K562 (cell line): ENCODE data around the gene LIPM. TPM values are rescaled to one million over a fixed set of nuclear protein-coding genes. Genes with fewer than 3 reads are reported as not detected.

ENCODE experiments used
- ATAC-seq: fragments of 200-7000 bp; cut with Tn5 transposase; 3 replicates; pipeline ENCODE4 v1.9.1; 2020; ENCODE audit warnings: moderate library complexity
- BruUV-seq: library from RNA; stranded (reverse); fragments of 400-500 nt; replicated peaks from 2 replicates; lab custom pipeline; 2021; lab: Mats Ljungman, UMichigan
- CTCF ChIA-PET: fragments of 300-600 bp; formaldehyde crosslinking; extraction: SDS; loops from one replicate; lab custom pipeline; 2021; ENCODE audit warnings: low intra/inter-chr PET ratio; lab: Yijun Ruan, JAX
- POLR2A ChIA-PET: fragments of 300-600, 350-650 bp; sonication (Branson Sonifier 250); formaldehyde crosslinking; extraction: SDS; loops from one replicate; lab custom pipeline; 2021; ENCODE audit warnings: antibody characterized with exemption, inconsistent platforms; lab: Yijun Ruan, JAX
- DNase-seq, 4 experiments: peaks; one replicate each; pipeline versions ENCODE4 v3.0.0 to v3.0.0-alpha.2; 2011 to 2018; ENCODE audit warnings: low spot score in 3 of 4, mixed read lengths in 3 of 4; ENCODE audit errors: extremely low read depth in 1 of 4
- FAIRE-seq: peaks from 2 replicates; lab custom pipeline; 2011; peaks lifted over from hg19 to GRCh38; lab: Jason Lieb, UNC
- H2AFZ ChIP-seq: 2 replicates; pipeline ENCODE4 v1.6.0; 2011; ENCODE audit warnings: low read depth, low read length, control low read depth, inconsistent platforms
- H3K27ac ChIP-seq: fragments of 200-600 bp; 3 replicates; pipeline ENCODE4 v1.8.0; 2011; ENCODE audit warnings: low read depth, mild to moderate bottlenecking, control low read depth, inconsistent platforms, low read length, moderate library complexity, mixed read lengths; ENCODE audit errors: extremely low read depth
- H3K27me3 ChIP-seq, 2 experiments: fragments of 300-600 bp in 1 of 2; 2 replicates in 1 of 2; 3 replicates in 1 of 2; pipeline versions ENCODE4 v1.6.0 to v1.8.0; 2011; ENCODE audit warnings: inconsistent platforms in 2 of 2, low read length in 2 of 2, mild to moderate bottlenecking in 1 of 2, mixed read lengths in 1 of 2, moderate library complexity in 1 of 2; ENCODE audit not compliant: control insufficient read depth in 2 of 2, insufficient read depth in 2 of 2
- H3K36me3 ChIP-seq: fragments of 300-600 bp; 3 replicates; pipeline ENCODE4 v1.8.0; 2011; ENCODE audit warnings: mild to moderate bottlenecking, low read length, inconsistent platforms; ENCODE audit not compliant: control insufficient read depth, insufficient read depth
- H3K4me1 ChIP-seq, 2 experiments: fragments of 200-600 bp in 1 of 2; replicated peaks in 1 of 2; 2 replicates in 1 of 2; 3 replicates in 1 of 2; pipeline versions ENCODE4 v1.5.1 to v1.8.0; 2011; ENCODE audit warnings: inconsistent platforms in 2 of 2, low read length in 2 of 2, mild to moderate bottlenecking in 1 of 2, mixed read lengths in 1 of 2, moderate library complexity in 1 of 2; ENCODE audit not compliant: control insufficient read depth in 2 of 2, insufficient read depth in 2 of 2
- H3K4me2 ChIP-seq: 2 replicates; pipeline ENCODE4 v1.6.1; 2011; ENCODE audit warnings: low read length, control low read depth, inconsistent platforms, mixed read lengths; ENCODE audit not compliant: insufficient read depth
- H3K4me3 ChIP-seq: fragments of 200-600 bp; sonication (generic), shearing (Covaris generic); 2 replicates; pipeline ENCODE4 v1.5.1; 2016; ENCODE audit warnings: control low read depth, inconsistent platforms
- H3K79me2 ChIP-seq: fragments of 200-600 bp; 3 replicates; pipeline ENCODE4 v1.8.0; 2011; ENCODE audit warnings: low read length, inconsistent platforms; ENCODE audit not compliant: control insufficient read depth, insufficient read depth
- H3K9ac ChIP-seq, 2 experiments: 2 replicates each; pipeline versions ENCODE4 v1.6.0 to v1.6.1; 2011; ENCODE audit warnings: low read depth in 2 of 2, low read length in 2 of 2, control low read depth in 1 of 2, inconsistent platforms in 1 of 2, mild to moderate bottlenecking in 1 of 2, mixed read lengths in 1 of 2; ENCODE audit not compliant: insufficient read depth in 1 of 2
- H3K9me1 ChIP-seq: one replicate; pipeline ENCODE4 v1.6.0; 2011; ENCODE audit warnings: inconsistent platforms, mild to moderate bottlenecking, low read length, moderate library complexity; ENCODE audit not compliant: control insufficient read depth, insufficient read depth
- H3K9me3 ChIP-seq: replicated peaks from 2 replicates; pipeline ENCODE4 v1.5.1; 2011; ENCODE audit warnings: low read depth, low read length, inconsistent platforms; ENCODE audit not compliant: control insufficient read depth, insufficient read depth
- H4K20me1 ChIP-seq: replicated peaks from 2 replicates; pipeline ENCODE4 v1.6.1; 2011; ENCODE audit warnings: low read length, inconsistent platforms, mixed read lengths; ENCODE audit not compliant: control insufficient read depth, insufficient read depth
- FOSL1 ChIP-seq: fragments of 200-800 bp; sonication (Bioruptor generic); conservative IDR thresholded peaks from 2 replicates; pipeline ENCODE4 v1.6.1; 2016; ENCODE audit warnings: missing genetic modification characterization, missing compliant biosample characterization
- KDM5B ChIP-seq: fragments of 200-600 bp; sonication (generic); IDR thresholded peaks from 2 replicates; pipeline ENCODE4 v1.6.1; 2012; ENCODE audit warnings: low read depth, mild to moderate bottlenecking, moderate library complexity, low read length, control low read depth, inconsistent platforms; ENCODE audit not compliant: insufficient replicate concordance
- MECOM ChIP-seq: fragments of 250-450 bp; sonication (Bioruptor Pico); IDR thresholded peaks from 2 replicates; pipeline ENCODE4 v1.8.0; 2022; ENCODE audit warnings: inconsistent platforms
- NFE2 ChIP-seq: IDR thresholded peaks from 2 replicates; pipeline ENCODE4 v1.6.1; 2014; ENCODE audit warnings: antibody characterized with exemption, low read depth
- RCOR1 ChIP-seq, 2 experiments: IDR thresholded peaks; 2 replicates each; pipeline ENCODE4 v1.6.1; 2012; ENCODE audit warnings: low read depth in 2 of 2, low read length in 2 of 2, borderline replicate concordance in 1 of 2, improper control_type of control experiment in 1 of 2
- TAF15 ChIP-seq: fragments of 200-400 bp; formaldehyde crosslinking; IDR thresholded peaks from 2 replicates; pipeline ENCODE4 v1.6.1; 2017; ENCODE audit warnings: mild to moderate bottlenecking, low read depth, low read length, moderate library complexity
- TGIF2 ChIP-seq: sonication (generic); formaldehyde crosslinking; IDR thresholded peaks from 2 replicates; pipeline ENCODE4 v1.8.1; 2022; ENCODE audit warnings: mild to moderate bottlenecking, missing genetic modification reagents, moderate library complexity
- ZC3H4 ChIP-seq: sonication (generic); formaldehyde crosslinking; IDR thresholded peaks from 2 replicates; pipeline ENCODE4 v1.9.0; 2021; ENCODE audit warnings: missing genetic modification reagents, borderline replicate concordance
- ZNF197 ChIP-seq: fragments of 200-800 bp; sonication (Bioruptor generic); IDR thresholded peaks from 2 replicates; pipeline ENCODE4 v1.6.1; 2016; ENCODE audit warnings: low read depth, missing genetic modification characterization, missing compliant biosample characterization
- ZNF589 ChIP-seq: fragments of 200-800 bp; sonication (Bioruptor generic); IDR thresholded peaks from 2 replicates; pipeline ENCODE4 v1.6.1; 2016; ENCODE audit warnings: low read depth, missing genetic modification characterization, missing compliant biosample characterization
- ZNF695 ChIP-seq: fragments of 450-650 bp; formaldehyde crosslinking; IDR thresholded peaks from 2 replicates; pipeline ENCODE4 v1.4.0; 2020; ENCODE audit warnings: mild to moderate bottlenecking, moderate library complexity
- ZNF699 ChIP-seq: fragments of 250-450 bp; sonication (Bioruptor Pico); IDR thresholded peaks from 2 replicates; pipeline ENCODE4 v1.8.0; 2021; ENCODE audit warnings: mild to moderate bottlenecking, moderate library complexity; ENCODE audit not compliant: insufficient replicate concordance
- ZNF76 ChIP-seq: fragments of 250-450 bp; sonication (Bioruptor Pico); IDR thresholded peaks from 2 replicates; pipeline ENCODE4 v1.4.0; 2020; ENCODE audit warnings: mild to moderate bottlenecking, moderate library complexity, borderline replicate concordance
- WGBS: fragments of 100-300 bp; shearing (Covaris generic); methylation state at CpG from one replicate; pipeline ENCODE4 v1.1.6; 2016; ENCODE audit warnings: low coverage, mixed read lengths; ENCODE audit not compliant: insufficient coverage; ENCODE audit errors: missing lambda C conversion rate; 5-methylcytosine and 5-hydroxymethylcytosine counted together
- in situ Hi-C: fragments of 300-500 bp; cut with MboI; formaldehyde crosslinking; loops from 4 replicates; pipeline ENCODE4 v1.15.0; 2018; ENCODE audit warnings: inconsistent platforms, mixed read lengths
- intact Hi-C: fragments of 100-400 bp; cut with micrococcal nuclease; formaldehyde crosslinking; loops from 2 replicates; pipeline ENCODE4 v1.14.2; 2022
- polyA plus RNA-seq, 8 experiments: library from polyadenylated mRNA; depleted of rRNA in 4 of 8; stranded (reverse) in 5 of 8; unstranded in 3 of 8; fragments of >200 nt; fragmentation: Nextera tagmentation in 2 of 8; fragmentation: Illumina TruSeq in 1 of 8; extraction: Ambion mirVana in 2 of 8; extraction: Trizol in 1 of 8; gene quantifications; 2 replicates each; pipeline versions ENCODE4 v1.2.1 to v1.2.3, GENCODE V29; 2011 to 2014; ENCODE audit warnings: inconsistent platforms in 1 of 8, missing spikeins in 1 of 8
- total RNA-seq, 7 experiments: library from RNA; depleted of rRNA in 6 of 7; stranded (reverse); fragments of >200 nt in 6 of 7; fragmentation: Illumina TruSeq in 2 of 7; extraction: Trizol in 2 of 7; gene quantifications; 2 replicates each; pipeline versions ENCODE4 v1.2.1 to v1.2.3, GENCODE V29; 2011 to 2021; ENCODE audit warnings: low replicate concordance in 1 of 7

LIPM gene
- total and polyA plus RNA-seq, 9 of the 15 experiments (the other 6 are each of a cell fraction or from before 2014, with no cell fraction given): not detected

GRCh38 chr10:88805361-88805760 lies 2.8 kb downstream of the LIPM start:
- no peak overlapping the region for H3K4me3 ChIP-seq
- WGBS: 6% methylated on average over 2 of the region's 2 CpGs
- ChIA-PET POLR2A (interaction anchor here (0.6 to 1.3 kb wide), 2 partner anchors 9 to 18 kb away, joined by 3 to 5 read pairs; no protein-coding TSS in a partner anchor), CTCF (no interaction called here)
- TF ChIP-seq MECOM (CRISPR knock-in tag) (no peak), NFE2 (peak; percentile 35; the same call in 1 of the 2 replicates), ZNF589 (CRISPR knock-in tag) (no peak)
- intact Hi-C loops (no loop called here), in situ Hi-C loops (no loop called here)
- no TSS peak for BruUV-seq
- no peaks in the 10 kb centered on the region for H3K9me1 ChIP-seq
- H3K4me2 ChIP-seq: no peak overlapping the region
- FAIRE-seq (no peak), DNase-seq (no peak), ATAC-seq (no peak)
- H3K9me3 ChIP-seq: no peaks in the 10 kb centered on the region
- H3K27me3 ChIP-seq: no peaks in the 10 kb centered on the region
- no peaks in the 10 kb centered on the region for H4K20me1 ChIP-seq
- H3K79me2 ChIP-seq: no peaks in the 10 kb centered on the region
- no peak overlapping the region for H3K9ac ChIP-seq
- no peaks in the 10 kb centered on the region for H3K4me1 ChIP-seq
- H3K27ac ChIP-seq: no peak overlapping the region
- no peaks in the 10 kb centered on the region for H3K36me3 ChIP-seq
- no peak overlapping the region for H2AFZ ChIP-seq

GRCh38 chr10:88805924-88806323 lies 3.4 kb downstream of the LIPM start:
- BruUV-seq: no TSS peak
- no peaks in the 10 kb centered on the region for H3K9me1 ChIP-seq
- WGBS: 0% methylated on average over 3 of the region's 3 CpGs
- no peak overlapping the region for H3K27ac ChIP-seq
- no peaks in the 10 kb centered on the region for H3K36me3 ChIP-seq
- H3K9ac ChIP-seq: no peak overlapping the region
- no peak overlapping the region for H3K4me3 ChIP-seq
- H3K79me2 ChIP-seq: no peaks in the 10 kb centered on the region
- in situ Hi-C loops (no loop called here), intact Hi-C loops (no loop called here)
- ATAC-seq: no peak
- POLR2A ChIA-PET: no interaction called here
- FAIRE-seq: no peak
- no peak for DNase-seq
- no peaks in the 10 kb centered on the region for H3K4me1 ChIP-seq
- CTCF ChIA-PET: no interaction called here
- H4K20me1 ChIP-seq: no peaks in the 10 kb centered on the region
- no peak overlapping the region for H3K4me2 ChIP-seq
- H2AFZ ChIP-seq: no peak overlapping the region
- TF ChIP-seq ZNF76 (no peak), TAF15 (no peak), FOSL1 (tag) (no peak), ZC3H4 (no peak), ZNF699 (no peak), TGIF2 (CRISPR knock-in tag) (no peak), ZNF589 (CRISPR knock-in tag) (no peak), ZNF197 (CRISPR knock-in tag) (no peak), RCOR1 (IDR thresholded peaks at IDR 0.05; ENCODE audit: borderline replicate concordance in 1 of 2, low read depth in 2 of 2, low read length in 2 of 2) (no peak), KDM5B (no peak), ZNF695 (CRISPR knock-in tag) (no peak)
- no peaks in the 10 kb centered on the region for H3K9me3 ChIP-seq
- H3K27me3 ChIP-seq: no peaks in the 10 kb centered on the region
